ENCODE results near the gene FSHR.

DNA sequence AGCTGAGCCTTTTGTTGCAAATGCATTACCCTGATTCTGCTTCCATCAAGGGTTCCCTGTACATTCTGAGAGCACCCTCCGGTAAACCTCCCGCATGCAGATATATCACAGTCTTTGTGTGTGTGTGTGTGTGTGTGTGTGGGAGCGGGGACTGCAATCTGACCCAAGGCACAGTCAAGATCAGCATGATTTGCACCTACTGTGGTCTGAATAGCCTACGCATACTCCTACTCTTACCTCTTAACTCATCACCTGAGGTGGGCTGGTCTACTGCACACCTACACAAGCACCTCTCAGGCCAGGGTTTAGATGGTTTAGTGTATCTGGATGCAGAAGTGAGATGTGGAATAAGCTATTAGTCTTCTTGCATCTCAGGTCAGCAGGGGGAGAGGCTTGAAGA is 174.6 kb downstream of the FSHR start:
- TF ChIP-seq POLR2AphosphoS5 (IDR thresholded peaks at IDR 0.05) (no peak), POLR2A (IDR thresholded peaks at IDR 0.05) (no peak)
- TF ChIP-seq, protein P1, sequence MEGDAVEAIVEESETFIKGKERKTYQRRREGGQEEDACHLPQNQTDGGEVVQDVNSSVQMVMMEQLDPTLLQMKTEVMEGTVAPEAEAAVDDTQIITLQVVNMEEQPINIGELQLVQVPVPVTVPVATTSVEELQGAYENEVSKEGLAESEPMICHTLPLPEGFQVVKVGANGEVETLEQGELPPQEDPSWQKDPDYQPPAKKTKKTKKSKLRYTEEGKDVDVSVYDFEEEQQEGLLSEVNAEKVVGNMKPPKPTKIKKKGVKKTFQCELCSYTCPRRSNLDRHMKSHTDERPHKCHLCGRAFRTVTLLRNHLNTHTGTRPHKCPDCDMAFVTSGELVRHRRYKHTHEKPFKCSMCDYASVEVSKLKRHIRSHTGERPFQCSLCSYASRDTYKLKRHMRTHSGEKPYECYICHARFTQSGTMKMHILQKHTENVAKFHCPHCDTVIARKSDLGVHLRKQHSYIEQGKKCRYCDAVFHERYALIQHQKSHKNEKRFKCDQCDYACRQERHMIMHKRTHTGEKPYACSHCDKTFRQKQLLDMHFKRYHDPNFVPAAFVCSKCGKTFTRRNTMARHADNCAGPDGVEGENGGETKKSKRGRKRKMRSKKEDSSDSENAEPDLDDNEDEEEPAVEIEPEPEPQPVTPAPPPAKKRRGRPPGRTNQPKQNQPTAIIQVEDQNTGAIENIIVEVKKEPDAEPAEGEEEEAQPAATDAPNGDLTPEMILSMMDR (IDR thresholded peaks at IDR 0.05) = no peak

Data from sigmoid colon (tissue), 4 donors.